Measurements from ENCODE around the gene ARNT2.
"Not testable (repeated sequence)": the region's sequence is repeated elsewhere in the genome, so short reads cannot be mapped to it uniquely, and the experiment has no call there.

The ARNT2 gene

GRCh38 chr15:80641384-80641783 is 237.2 kb downstream of the ARNT2 start:
- DNase-seq (ENCODE audit: low read depth) = no peak
- TF ChIP-seq POLR2A (IDR thresholded peaks at IDR 0.05; ENCODE audit: extremely low read depth, insufficient read length) = no peak
- no peak for TF ChIP-seq MYC (IDR thresholded peaks at IDR 0.05; ENCODE audit: low read depth, low read length)
- no peak overlapping the region for H3K4me3 ChIP-seq (ENCODE audit: low read depth, low read length)

GRCh38 chr15:80643431-80643951 is 239.3 kb downstream of the ARNT2 start:
- TF ChIP-seq CTCF (IDR thresholded peaks at IDR 0.05; ENCODE audit: low read depth, low read length) (no peak), MAX (IDR thresholded peaks at IDR 0.05; ENCODE audit: low read depth, low read length) (0 out of 2 replicates have a peak, but pooled peaks have one; percentile 27), POLR2A (IDR thresholded peaks at IDR 0.05; ENCODE audit: extremely low read depth, insufficient read length) (no peak), MYC (IDR thresholded peaks at IDR 0.05; ENCODE audit: low read depth, low read length) (0 out of 2 replicates have a peak, but pooled peaks have one; percentile 29)
- no peak overlapping the region for H3K4me3 ChIP-seq (ENCODE audit: low read depth, low read length)
- peak; percentile 62 for DNase-seq (ENCODE audit: low read depth)

- H3K4me3 ChIP-seq (ENCODE audit: low read depth, low read length) = no peak overlapping the region
- TF ChIP-seq CTCF (IDR thresholded peaks at IDR 0.05; ENCODE audit: low read depth, low read length) (no peak), POLR2A (IDR thresholded peaks at IDR 0.05; ENCODE audit: extremely low read depth, insufficient read length) (no peak), MAX (IDR thresholded peaks at IDR 0.05; ENCODE audit: low read depth, low read length) (no peak), MYC (IDR thresholded peaks at IDR 0.05; ENCODE audit: low read depth, low read length) (no peak)
- DNase-seq (ENCODE audit: low read depth) = no peak
Observed at GRCh38 chr15:80645494-80646065, 241.4 kb downstream of the ARNT2 start.

GRCh38 chr15:80647424-80647823 is 243.2 kb downstream of the ARNT2 start:
- not testable (repeated sequence) for H3K4me3 ChIP-seq (ENCODE audit: low read depth, low read length); DNase-seq (ENCODE audit: low read depth)

Data from NB4 (cell line).